D341Med (cell line): ENCODE results near the gene AANAT.

Experiments used
- DNase-seq: peaks from one replicate; pipeline ENCODE4 v3.0.0; 2012; ENCODE audit warnings: low spot score

AANAT gene

GRCh38 chr17:76442341-76443338, 24.8 kb upstream of the AANAT start:
- no peak for DNase-seq

DNA sequence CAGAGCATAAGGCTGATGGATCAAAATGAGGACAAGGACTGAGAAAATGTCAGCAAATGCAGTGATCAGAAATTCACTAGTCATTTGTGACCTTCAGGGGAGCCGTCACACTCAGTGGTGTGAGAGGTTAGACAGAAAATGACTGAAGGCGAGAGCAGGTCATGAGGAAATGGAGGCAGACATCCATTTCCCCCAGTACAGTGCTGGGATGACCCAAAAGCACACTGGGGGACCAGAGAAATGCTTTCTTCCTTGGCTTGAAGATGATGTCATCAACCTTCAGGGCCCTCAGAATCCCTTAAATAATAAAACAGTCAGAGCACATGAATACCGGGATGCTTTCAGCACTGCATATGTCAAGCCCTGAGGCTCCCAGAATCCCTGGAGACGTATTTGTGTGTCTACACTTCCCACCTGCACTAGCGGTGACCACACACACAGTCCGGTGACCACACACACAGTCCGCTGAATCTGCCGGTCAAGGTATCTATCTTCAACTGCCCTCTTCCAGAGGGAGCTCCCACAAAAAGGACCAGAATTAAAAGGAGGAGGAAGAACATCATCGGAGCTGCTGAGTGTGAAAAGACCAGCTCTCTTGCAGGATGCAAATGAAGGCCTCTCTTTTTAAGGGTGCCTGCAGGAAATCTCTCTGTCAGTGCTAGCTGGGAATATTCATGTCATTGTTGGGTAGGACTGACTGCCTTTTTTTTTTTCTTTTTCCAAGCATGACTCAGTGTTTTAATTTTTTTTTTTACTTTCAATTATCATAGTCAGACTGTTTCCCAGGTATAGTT, 22.7 kb upstream of the AANAT start:
- DNase-seq = no peak

DNA sequence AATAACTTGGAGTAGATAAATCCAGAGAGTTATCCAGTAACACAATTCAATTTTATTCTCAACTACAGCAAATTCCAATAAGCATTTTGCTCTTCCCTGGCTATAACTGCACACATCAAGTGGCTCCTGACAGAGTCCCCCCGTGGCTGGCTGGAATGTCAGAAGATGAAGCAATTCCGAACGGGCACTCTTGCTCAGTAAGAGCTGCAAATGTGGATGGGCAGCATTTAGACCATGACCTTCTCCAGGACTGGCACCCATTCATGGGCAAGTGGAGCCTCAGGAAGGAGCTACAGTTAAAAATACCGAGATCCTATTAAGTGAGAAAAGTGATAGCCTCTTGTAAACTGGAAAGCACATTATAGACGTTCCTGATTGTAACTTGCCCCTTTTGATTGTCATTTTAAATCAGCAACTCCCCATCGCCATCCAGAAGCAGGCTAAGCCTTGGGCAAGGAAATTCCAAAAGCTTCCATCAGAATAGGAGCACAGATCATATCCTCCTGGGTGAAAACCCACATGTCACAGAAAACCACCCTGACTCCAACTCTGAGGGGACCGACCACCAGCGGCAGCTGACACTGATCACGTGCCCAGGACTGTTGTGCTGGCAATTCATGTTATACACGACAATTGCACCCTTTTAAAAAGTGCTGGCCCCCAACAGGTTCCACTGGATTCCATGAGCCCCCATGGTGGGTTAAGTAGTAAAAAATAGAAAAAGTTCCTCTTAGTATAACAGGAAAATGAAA, 21.5 kb upstream of the AANAT start:
- DNase-seq = no peak

- no peak for DNase-seq
Observed at GRCh38 chr17:76446449-76447231, 20.8 kb upstream of the AANAT start.

DNA sequence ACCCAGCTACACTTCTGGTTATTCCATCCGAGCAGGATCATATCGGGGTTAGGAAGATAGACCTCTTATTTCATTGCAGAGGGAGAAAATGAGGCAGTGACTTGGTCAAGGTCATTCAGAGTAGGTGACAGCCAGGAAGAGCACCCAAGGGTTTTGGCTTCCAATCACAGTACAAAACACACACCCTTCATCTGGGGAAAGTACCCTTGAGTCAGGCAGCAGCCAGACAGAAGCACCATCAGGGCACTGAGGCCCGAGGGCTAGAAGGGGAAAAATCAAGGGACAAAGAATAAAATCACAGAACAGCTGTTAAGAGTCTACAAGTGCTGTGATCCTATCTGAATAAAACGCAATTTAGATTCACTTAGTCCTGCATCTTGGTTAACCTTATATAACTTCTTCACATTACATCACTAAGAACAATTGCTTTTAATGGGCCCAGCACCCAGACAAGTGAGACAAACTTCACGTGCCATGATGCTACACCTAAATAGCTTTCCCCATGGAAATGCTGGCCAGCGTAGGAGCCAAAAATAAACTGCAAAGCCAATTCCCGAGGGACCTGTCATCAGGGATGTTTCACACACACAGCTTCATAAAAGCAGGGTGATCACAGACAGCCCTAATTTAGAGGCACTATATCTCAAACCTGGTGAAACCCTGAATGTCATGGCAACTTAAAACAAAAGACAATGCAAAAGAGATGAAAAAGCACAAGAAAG, 19.3 kb upstream of the AANAT start:
- no peak for DNase-seq

- DNase-seq = no peak
Observed at GRCh38 chr17:76449126-76449525, 18.3 kb upstream of the AANAT start.

DNA sequence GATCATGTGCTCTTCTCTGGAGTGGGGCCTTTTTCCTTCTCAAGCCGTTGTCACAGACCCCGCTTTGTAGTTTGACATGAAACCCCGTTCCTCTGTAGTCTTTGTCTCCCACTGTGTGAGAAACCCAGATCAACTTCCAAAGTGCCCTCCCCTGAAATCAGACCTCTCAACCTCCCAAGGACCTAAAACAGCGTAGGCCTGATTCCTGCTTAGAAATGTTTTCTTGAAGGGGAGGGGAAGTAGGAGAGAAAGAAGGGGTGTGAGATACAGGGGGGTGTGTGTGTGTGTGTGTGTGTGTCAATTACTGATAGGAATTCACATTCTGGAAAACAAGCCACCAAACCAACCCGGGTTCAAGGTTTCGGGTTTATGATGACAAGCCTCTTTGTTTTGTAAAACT, 15.9 kb upstream of the AANAT start:
- DNase-seq = no peak

DNA sequence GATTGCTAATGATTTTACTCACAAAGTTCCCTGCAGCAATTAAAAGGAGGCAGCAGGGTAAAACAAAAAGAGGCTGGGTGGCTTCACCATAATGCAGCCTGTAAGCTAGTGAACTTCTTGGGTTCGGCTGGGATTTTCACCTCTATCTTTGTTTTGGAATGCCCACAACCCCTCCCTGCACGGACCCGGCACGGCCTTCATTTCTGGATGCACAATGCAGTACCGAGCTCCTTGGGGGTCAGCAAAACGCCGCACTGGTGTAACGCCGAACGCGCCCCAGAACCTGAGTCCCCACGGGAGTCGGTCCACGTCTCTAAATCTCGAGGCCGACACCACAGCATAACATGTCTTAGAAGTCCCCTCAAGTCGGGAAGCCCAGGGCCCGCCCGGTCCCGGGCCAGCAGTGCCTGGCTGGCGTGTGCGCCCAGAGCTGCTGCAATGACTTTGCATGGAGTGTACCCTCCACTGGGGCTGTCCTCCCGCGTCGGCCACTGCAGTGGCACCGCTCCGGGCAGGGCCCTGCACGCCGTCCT, 15.2 kb upstream of the AANAT start:
- no peak for DNase-seq

DNA sequence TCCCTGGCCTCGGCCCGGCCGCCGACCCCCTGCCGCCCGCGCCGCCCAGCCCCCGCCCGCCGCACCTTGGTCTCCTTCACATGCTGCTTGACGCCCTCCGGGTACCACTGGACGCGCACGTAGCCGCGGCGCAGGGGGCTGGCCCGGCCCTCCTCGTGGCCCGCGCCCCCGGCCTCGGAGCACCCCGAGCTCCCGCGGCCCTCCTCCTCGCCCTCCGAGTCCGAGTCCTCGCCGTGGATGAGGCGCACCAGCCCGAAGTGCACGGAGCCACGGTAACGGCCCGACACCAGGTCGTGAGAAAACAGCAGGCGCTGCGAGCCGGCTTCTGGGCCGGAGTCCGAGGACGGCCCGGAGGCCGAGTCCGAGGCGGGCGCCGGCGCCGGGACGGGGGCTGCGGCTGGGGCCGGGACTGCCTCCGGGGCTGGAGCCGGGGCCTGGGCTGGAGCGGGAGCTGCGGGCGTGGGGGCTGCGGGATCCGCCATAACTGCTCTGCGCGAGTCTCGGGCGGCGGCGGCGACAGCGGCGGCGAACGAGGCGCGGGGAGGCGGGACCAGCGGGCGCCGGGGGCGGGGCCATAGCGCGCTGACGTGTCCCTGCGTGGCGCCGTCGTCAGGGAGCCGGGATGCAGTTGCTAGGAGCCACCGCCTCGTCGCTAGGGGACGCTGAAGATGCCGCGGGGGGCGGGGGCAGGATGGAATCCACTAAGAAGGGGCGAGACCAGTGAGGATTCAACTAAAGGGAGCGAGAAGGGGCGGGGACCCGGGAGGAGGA, 14.6 kb upstream of the AANAT start, which contains the start of gene UBE2O:
Gene UBE2O, minus strand, starts transcription at position 493 of the 771 bp plus-strand sequence. Its CDS starts 11 bp downstream, at position 482.
- peak; percentile 100 for DNase-seq

GRCh38 chr17:76453431-76453743, 14.0 kb upstream of the AANAT start:
- no peak for DNase-seq

- DNase-seq = peak; percentile 75
Observed at GRCh38 chr17:76458580-76459490, 8.6 kb upstream of the AANAT start.

- no peak for DNase-seq
Observed at GRCh38 chr17:76459674-76460073, 7.7 kb upstream of the AANAT start.

- no peak for DNase-seq
Observed at GRCh38 chr17:76461765-76462555, 5.4 kb upstream of the AANAT start.

- DNase-seq = no peak
Observed at GRCh38 chr17:76462556-76463290, 4.7 kb upstream of the AANAT start.

GRCh38 chr17:76466775-76467130, 650 bp upstream of the AANAT start:
- DNase-seq = no peak

DNA sequence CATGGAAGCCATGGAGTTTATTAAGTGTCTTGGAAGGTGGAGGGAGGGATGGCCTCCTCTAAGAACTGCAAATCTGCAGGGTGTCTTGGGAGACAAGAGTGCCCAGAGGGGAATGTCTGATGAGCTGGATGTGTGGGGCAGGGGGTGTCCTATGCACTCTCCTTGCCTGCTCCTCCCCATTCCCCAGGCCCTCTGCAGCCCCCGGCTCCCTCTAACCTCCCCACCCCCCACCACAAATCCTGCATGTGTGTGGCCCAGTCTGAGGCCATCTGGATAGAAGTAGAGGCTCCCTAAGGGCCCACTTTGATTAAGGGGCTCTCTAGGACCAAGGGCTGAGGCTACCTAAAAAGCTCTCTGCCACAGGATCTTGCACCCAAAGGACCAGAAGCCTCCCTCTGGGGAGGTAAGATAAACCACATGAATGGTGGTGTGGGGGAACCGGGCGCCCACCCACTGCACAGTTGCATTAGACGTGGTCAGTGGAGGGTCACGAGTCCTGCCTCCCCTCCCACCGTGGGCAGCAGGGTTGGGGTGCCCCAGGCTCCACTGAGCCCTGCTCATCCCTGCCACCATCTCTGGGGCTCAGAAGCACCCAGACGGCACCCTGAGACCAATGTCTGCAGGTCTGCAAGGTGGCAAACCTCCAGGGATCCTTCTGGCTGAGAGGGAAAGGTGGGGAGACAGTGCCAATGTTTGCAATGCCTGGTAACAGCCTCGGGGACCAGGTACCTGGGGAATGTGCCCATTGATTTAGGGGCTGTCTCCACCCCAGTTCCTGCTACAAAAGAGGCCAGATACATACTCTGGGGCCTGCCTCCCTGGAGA, 618 bp downstream of the AANAT start:
- DNase-seq = peak; percentile 76
